T47D (cell line): ENCODE data around the gene KLHL3.

ENCODE experiments used
- DNase-seq, 2 experiments: peaks; one replicate each; pipeline versions ENCODE4 v3.0.0 to v3.0.0-alpha.2; 2011 to 2012; ENCODE audit warnings: low read depth in 1 of 2, low spot score in 1 of 2
- JUND ChIP-seq: IDR thresholded peaks from 2 replicates; pipeline ENCODE4 v1.6.1; 2012; ENCODE audit warnings: low read depth
- in situ Hi-C: cut with HindIII; loops from 2 replicates; pipeline ENCODE4 v1.10.0; 2016; ENCODE audit warnings: low sequenced_read_pairs, low pct_unique_long_range_greater_than_20kb

KLHL3 gene

DNA sequence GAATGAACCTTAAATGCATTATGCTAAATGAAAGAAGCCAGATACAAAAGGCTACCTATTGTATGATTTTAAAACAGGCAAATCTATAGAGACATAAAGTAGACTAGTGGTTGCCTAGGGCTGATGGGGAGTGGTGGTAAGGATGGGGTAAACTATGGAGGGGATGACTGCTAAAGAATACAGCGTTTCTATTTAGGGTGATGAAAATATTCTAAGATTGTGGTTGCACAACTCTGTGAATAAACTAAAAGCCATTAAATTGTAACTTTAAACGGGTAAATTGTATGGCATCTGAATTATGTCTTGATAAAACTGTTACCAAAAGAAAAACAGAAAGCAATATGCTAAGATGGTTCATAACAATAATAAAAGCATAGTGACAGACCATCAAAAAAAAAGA is 21.4 kb downstream of the KLHL3 start:
- TF ChIP-seq JUND, result no peak
- no peak for DNase-seq
- in situ Hi-C loops, result no loop called here

DNA sequence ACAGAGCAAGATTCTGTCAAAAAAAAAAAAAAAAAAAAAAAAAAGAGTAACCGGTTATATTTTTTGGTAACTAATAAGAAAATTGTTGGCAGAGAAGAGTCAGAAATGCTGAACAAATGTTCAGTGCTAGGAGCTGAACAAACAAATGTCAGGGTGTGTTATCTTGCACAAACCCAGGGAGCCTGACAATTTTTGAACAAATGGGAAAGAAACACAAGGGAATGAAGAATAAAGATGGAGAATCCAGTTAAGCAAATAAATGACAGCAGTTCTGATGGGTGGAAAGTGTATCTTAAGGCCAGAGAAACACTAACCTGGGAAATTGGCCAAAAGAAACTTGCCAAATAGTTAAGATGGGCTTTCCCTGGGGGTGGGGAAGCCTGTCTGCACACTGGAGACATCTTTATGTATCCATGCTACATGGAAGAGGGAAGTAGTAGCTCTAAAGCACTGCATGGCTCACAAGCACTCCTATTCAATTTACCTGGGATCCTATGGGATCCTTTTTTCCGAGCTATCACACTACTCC is 23.7 kb downstream of the KLHL3 start:
- in situ Hi-C loops, result no loop called here
- TF ChIP-seq JUND, result no peak
- no peak for DNase-seq

DNA sequence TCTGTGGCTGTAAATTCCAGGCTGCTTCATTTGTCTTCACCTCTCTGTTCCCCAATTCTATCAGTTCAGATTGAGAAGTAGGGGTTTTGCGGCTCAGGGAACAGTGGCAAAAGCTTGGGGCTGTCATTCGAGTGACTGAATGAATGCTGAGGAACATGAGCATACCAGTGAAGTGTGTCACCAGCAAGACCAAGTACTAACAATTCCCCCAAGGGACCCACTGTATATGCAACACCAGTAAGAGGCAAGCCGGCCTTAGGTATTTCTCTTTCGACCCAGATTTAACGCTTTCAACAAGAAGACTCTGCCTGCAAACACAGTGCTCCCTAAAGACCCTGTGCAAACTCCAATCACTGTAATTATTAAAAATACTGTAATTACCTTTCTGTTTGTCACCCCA is 25.8 kb downstream of the KLHL3 start:
- DNase-seq, result no peak
- in situ Hi-C loops, result no loop called here
- TF ChIP-seq JUND, result no peak

DNA sequence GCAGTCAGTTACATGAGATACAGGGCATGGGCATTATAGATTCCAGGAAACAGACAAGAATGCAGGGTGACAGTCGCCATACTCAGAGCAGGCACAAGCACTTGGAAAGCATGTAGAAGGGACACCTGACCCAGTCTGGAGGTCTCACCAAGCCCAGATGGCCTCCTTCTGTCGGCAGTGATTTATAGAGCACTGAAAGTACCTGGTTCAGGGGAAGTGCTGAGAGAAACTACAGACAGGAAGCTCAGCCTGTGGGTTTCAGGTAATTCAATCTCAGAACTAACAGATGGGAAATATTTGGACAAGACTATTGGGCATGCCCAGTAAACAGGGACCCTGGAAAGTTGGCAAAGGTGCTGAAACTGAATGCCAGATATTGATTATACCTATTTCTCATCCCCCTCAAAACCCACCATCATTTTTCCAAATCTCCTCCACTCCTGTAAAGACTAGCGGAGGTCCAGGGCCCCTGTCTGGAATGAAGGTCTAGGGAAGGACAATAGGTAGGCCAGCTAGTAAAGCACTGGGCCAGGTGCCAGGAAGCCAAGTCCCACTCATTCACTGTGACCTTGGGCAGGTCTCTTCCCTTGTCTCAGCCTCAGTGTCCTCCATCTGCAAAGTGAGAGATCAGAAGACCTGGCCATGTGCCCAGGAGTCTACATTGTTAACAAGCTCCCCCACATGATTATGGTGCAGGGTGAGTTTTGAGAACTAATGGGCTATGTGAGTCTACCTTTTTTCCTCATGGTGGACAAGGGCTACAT is 26.9 kb downstream of the KLHL3 start:
- no peak for DNase-seq
- TF ChIP-seq JUND, result no peak
- in situ Hi-C loops, result no loop called here

- in situ Hi-C loops, result no loop called here
- TF ChIP-seq JUND, result no peak
- no peak for DNase-seq
These were observed 27.8 kb downstream of the KLHL3 start for GRCh38 chr5:137708062-137708461.

DNA sequence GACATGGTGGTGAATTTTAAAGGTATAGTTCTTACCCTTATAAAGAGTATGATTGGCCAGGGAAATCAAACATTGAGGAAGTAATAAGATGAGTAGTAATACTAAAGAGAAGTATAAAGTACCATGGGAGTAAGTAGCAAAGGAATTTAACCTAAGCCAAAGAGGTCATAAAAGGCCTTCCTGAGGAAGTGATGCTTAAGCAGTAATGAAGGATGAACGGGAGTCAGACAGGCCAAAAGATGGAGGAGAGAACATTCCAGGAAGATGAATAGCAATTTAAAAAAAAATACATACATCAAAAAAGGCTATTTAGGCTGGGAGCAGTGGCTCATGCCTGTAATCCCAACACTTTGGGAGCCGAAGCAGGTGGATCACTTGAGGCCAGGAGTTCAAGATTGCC is 29.0 kb downstream of the KLHL3 start:
- DNase-seq, result no peak
- TF ChIP-seq JUND, result no peak
- in situ Hi-C loops, result no loop called here

DNA sequence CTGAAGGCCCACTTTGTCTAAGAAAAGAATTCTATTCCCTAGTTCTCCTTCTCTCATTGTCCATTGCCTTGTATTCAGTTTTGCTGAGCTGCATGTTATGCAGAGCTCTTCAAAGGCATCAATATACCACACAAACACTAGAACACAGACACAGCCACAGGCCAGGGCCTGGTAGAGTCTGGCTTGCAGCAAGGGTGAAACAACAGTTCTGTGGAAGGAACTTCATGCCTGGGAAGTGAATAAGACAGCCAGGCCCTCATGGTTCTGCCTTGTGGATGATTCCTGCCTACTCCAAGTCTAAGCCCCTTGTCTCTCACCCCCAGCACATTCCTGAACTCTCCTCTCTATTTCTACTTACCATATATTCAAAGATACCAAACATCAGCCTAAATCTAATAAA is 30.8 kb downstream of the KLHL3 start:
- no peak for TF ChIP-seq JUND
- DNase-seq, result no peak
- in situ Hi-C loops, result no loop called here

- in situ Hi-C loops, result no loop called here
- DNase-seq, result no peak
- TF ChIP-seq JUND, result no peak
These were observed 32.3 kb downstream of the KLHL3 start for GRCh38 chr5:137703565-137703964.

DNA sequence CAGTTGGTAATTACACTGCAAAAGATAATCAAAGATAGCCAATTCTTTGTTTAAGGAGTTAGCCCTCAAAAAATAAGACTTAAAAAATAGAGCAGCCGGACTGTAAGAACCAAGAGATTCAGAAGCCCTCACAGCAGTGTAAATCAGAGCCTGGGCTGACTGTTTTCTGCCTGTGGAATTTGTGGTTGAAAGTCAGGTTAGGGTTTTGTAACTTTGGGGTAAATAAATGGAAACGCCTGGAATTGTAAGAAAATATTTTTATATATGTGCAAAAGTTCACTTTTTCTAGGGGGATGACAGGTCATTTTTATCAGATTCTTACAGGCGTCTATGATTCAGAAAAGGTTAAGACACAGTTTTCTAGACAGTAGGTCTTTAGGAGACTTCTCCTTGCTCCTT is 35.6 kb downstream of the KLHL3 start:
- DNase-seq, result no peak
- in situ Hi-C loops, result no loop called here
- TF ChIP-seq JUND, result no peak

DNA sequence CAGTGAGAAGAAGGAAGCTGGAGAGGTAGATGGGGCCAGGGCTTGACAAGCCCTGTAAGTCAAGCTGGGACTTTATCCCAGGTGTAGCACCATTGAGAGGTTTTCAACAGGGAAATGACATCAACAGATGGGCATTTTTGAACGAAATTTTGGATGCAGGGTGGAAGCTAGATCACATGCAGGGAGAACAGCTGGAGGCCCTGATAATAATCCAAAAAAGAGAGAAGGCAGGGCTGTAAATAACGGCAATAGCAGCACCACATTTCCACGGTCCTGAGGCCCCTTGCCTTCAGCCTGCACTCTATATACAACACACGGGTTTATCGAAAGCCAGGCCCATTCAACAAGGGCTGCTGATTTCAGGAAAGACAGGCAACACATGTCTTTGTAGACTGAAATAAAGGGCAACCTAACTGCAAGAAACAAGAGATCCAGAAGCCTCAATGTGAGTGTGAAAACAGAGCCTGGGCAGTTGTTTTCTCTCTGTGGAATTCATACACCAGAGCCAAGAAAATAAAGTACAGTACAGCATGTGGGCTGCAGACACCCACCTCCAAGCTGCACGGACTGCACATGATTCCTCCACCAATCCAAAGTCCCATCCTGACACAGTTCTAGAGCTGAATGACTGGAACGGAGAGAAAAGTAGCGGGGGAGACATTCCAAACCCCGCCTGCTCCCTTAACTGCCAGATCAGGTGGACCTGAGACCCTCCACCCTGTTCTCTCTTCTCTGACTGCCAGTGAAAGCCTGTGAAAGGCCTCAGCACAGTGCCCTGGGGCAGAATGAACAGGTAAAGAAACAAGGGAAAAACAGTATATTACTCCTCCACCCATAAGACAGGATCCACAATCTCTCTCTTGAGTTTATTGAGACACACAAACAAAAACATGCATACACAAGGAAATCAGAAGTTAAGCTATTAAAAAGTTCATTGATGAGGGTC is 36.3 kb downstream of the KLHL3 start:
- in situ Hi-C loops, result no loop called here
- no peak for DNase-seq
- TF ChIP-seq JUND, result no peak

DNA sequence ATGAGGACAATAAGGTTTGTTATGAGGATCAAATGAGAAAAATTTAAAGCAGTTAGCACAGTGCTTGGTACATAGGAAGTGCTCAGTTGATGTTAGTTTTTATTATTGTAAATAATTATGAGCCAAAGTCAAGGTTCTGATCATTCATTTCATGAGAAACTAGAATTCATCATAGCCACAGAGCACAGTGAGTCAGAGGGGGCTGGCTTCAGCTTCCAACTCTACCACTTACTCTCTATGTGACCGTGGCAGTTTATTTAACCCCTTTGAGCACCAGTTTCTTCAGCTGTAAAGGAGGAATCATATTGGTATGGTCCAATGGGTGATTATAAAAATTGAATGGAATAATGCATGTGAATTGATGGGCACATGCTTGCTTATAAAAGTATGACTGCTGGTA is 39.4 kb downstream of the KLHL3 start:
- in situ Hi-C loops, result no loop called here
- no peak for TF ChIP-seq JUND
- no peak for DNase-seq

- DNase-seq, result no peak
- TF ChIP-seq JUND, result no peak
- in situ Hi-C loops, result no loop called here
These were observed 40.0 kb downstream of the KLHL3 start for GRCh38 chr5:137695651-137696428.
